ENCODE data around the gene TUBG1. TPM values are rescaled to one million over a fixed set of nuclear protein-coding genes. Genes with fewer than 3 reads are reported as not detected.

Gene TUBG1
- polyA plus RNA-seq, 2 of the 4 experiments (the other 2 are of a cell fraction): 73.3 to 156 TPM

DNA sequence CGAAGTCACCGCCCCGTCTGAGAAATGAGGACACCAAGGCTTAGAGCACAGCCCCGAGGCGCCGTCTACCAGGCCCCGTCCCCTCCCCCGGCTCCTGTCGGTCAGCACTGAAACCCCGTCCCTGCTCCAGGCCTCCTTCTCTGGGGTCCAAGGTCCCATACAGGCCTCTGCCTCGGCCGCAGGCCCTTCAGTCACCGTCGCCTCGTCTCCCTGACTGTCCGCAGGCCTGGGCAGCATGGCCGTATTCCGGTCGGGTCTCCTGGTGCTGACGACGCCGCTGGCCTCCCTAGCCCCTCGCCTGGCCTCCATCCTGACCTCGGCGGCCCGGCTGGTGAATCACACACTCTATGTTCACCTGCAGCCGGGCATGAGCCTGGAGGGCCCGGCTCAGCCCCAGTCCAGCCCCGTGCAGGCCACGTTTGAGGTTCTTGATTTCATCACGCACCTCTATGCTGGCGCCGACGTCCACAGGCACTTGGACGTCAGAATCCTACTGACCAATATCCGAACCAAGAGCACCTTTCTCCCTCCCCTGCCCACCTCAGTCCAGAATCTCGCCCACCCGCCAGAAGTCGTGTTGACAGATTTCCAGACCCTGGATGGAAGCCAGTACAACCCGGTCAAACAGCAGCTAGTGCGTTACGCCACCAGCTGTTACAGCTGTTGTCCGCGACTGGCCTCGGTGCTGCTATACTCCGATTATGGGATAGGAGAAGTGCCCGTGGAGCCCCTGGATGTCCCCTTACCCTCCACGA, 46.9 kb upstream of the TUBG1 start:
- ATAC-seq (peak; percentile 19 to 39; a peak in 4 of 6 replicates), DNase-seq (ENCODE audit: low read depth in 1 of 2, low spot score in 1 of 2) (peak in 1 of 2 experiments; percentile 66), FAIRE-seq (no peak)
- Histone ChIP-seq H3K4me2 (peak overlapping the region; percentile 86), H3K4me1 (peaks cover 27% of the 10 kb centered on the region), H3K4me3 (peak overlapping the region; percentile 91), H3K27ac (peak overlapping the region; percentile 91 to 97), H3K9me3 (no peaks in the 10 kb centered on the region)
- POLR2A ChIA-PET: interaction anchor here (1.3 kb wide), 1 partner anchor 15 kb away, joined by 3 read pairs; no protein-coding TSS in a partner anchor
- CTCF ChIA-PET: interaction anchor here (0.9 to 9.3 kb wide), 4 partner anchors 9 to 177 kb away, joined by 3 to 120 read pairs (median 5); partner anchors contain the start of gene PSMC3IP
- WGBS (ENCODE audit: missing lambda C conversion rate): 6% methylated on average over 42 of the region's 48 CpGs
- TF ChIP-seq KDM5A (IDR thresholded peaks at IDR 0.05): peak; percentile 59; the same call in 1 of the 2 replicates
- TF ChIP-seq FOXS1 (CRISPR knock-in tag; IDR thresholded peaks at IDR 0.05): no peak
- TF ChIP-seq MYC (IDR thresholded peaks at IDR 0.05; ENCODE audit: borderline replicate concordance, low read length): 0 out of 2 replicates have a peak, but pooled peaks have one; percentile 21
- TF ChIP-seq HOXB5 (CRISPR knock-in tag; IDR thresholded peaks at IDR 0.05): no peak
- peak; percentile 27; the same call in 1 of the 2 replicates for TF ChIP-seq PHF8 (IDR thresholded peaks at IDR 0.05; ENCODE audit: borderline replicate concordance, low read depth)
- TF ChIP-seq, protein P1, sequence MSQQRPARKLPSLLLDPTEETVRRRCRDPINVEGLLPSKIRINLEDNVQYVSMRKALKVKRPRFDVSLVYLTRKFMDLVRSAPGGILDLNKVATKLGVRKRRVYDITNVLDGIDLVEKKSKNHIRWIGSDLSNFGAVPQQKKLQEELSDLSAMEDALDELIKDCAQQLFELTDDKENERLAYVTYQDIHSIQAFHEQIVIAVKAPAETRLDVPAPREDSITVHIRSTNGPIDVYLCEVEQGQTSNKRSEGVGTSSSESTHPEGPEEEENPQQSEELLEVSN (IDR thresholded peaks at IDR 0.05; ENCODE audit: borderline replicate concordance, low read depth): peak; percentile 14; the same call in 1 of the 2 replicates
- 0 out of 2 replicates have a peak, but pooled peaks have one; percentile 20 for TF ChIP-seq TP53 (CRISPR knock-in tag; IDR thresholded peaks at IDR 0.05)

- Histone ChIP-seq H3K9me3 (no peaks in the 10 kb centered on the region), H3K27ac (peak overlapping the region; percentile 91 to 97), H3K4me2 (peak overlapping the region; percentile 86), H3K4me3 (peak overlapping the region; percentile 91), H3K4me1 (peaks cover 31% of the 10 kb centered on the region)
- ChIA-PET POLR2A (interaction anchor here (1.3 kb wide), 1 partner anchor 15 kb away, joined by 3 read pairs; no protein-coding TSS in a partner anchor), CTCF (interaction anchor here (0.6 to 9.3 kb wide), 7 partner anchors 8 to 653 kb away, joined by 3 to 120 read pairs (median 4); partner anchors contain the start of gene PSMC3IP)
- 73% methylated on average over 10 of the region's 14 CpGs for WGBS (ENCODE audit: missing lambda C conversion rate)
- DNase-seq (ENCODE audit: low read depth in 1 of 2, low spot score in 1 of 2): no peak
- TF ChIP-seq RARB (CRISPR knock-in tag; IDR thresholded peaks at IDR 0.05) (no peak), RAD21 (conservative IDR thresholded peaks at IDR 0.05 in 1 of 2, IDR thresholded peaks at IDR 0.05 in 1 of 2) (no peak), ZSCAN20 (CRISPR knock-in tag; IDR thresholded peaks at IDR 0.05) (no peak), TP53 (CRISPR knock-in tag; IDR thresholded peaks at IDR 0.05) (no peak), PHF8 (IDR thresholded peaks at IDR 0.05; ENCODE audit: borderline replicate concordance, low read depth) (no peak), FOSB (CRISPR knock-in tag; IDR thresholded peaks at IDR 0.05) (no peak), KDM1A (IDR thresholded peaks at IDR 0.05; ENCODE audit: low read depth) (no peak), GATA3 (IDR thresholded peaks at IDR 0.05; ENCODE audit: borderline replicate concordance) (no peak; the same call in 1 of the 2 replicates), NFE2L2 (conservative IDR thresholded peaks at IDR 0.05; ENCODE audit: low read length) (no peak), CBX8 (IDR thresholded peaks at IDR 0.05) (no peak), CBX2 (IDR thresholded peaks at IDR 0.05; ENCODE audit: borderline replicate concordance, low read depth) (no peak), ZC3H11A (IDR thresholded peaks at IDR 0.05) (no peak), HEYL (CRISPR knock-in tag; IDR thresholded peaks at IDR 0.05) (no peak), JUNB (IDR thresholded peaks at IDR 0.05) (no peak)
- no peak for ATAC-seq
- FAIRE-seq: no peak
Measured at GRCh38 chr17:42563143-42563509, 46.4 kb upstream of the TUBG1 start.

DNA sequence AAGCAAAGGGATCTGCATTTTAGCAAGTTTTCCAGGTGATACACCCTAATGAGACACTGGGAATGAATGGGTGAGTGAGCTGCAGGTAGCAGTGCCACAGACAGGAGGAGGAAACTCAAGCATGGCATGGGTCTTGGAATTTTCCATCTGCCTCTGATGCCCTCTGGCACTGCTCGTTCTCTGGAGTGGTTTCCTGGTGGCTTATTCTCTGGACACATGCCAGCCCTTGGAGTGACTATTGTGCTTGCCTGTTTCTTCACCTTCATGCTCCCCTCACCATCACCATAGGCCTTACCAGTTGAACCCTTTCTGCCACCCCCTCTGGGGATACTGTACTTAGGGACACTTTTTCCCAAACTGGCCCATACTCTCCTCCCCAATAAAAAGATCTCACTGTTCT, 45.9 kb upstream of the TUBG1 start:
- Histone ChIP-seq H3K27ac (peak overlapping the region; percentile 91 to 97; a peak in 3 of 6 replicates), H3K4me2 (peak overlapping the region; percentile 86), H3K9me3 (no peaks in the 10 kb centered on the region), H3K4me3 (peak overlapping the region; percentile 91), H3K4me1 (peaks cover 35% of the 10 kb centered on the region)
- ChIA-PET CTCF (interaction anchor here (0.6 to 9.3 kb wide), 8 partner anchors 8 to 653 kb away, joined by 3 to 120 read pairs (median 4); partner anchors contain the start of gene PSMC3IP), POLR2A (no interaction called here)
- no peak for TF ChIP-seq JUNB (IDR thresholded peaks at IDR 0.05)
- DNase-seq (ENCODE audit: low read depth in 1 of 2, low spot score in 1 of 2) (no peak), ATAC-seq (no peak), FAIRE-seq (no peak)
- WGBS (ENCODE audit: missing lambda C conversion rate): 57% methylated on average over 1 of the region's 1 CpG

Measured in A549 (cell line).